ENCODE measurements around the gene PIGS.
"Not testable (repeated sequence)": the region's sequence is repeated elsewhere in the genome, so short reads cannot be mapped to it uniquely, and the experiment has no call there.

The PIGS gene

GRCh38 chr17:28571361-28572122 is at the start of gene PIGS:
PIGS (minus strand) TSS chr17:28571524; CDS start chr17:28571496, 28 bp downstream.
- peak; percentile 99 for DNase-seq (ENCODE audit: low spot score)

- DNase-seq (ENCODE audit: low spot score) = no peak
Measured at GRCh38 chr17:28620010-28620409, 48.7 kb upstream of the PIGS start.

GRCh38 chr17:28618464-28618863 is 47.1 kb upstream of the PIGS start:
- no peak for DNase-seq (ENCODE audit: low spot score)

- DNase-seq (ENCODE audit: low spot score) = no peak
Measured at GRCh38 chr17:28616281-28616680, 45.0 kb upstream of the PIGS start.

GRCh38 chr17:28615260-28615940 is 44.1 kb upstream of the PIGS start:
- no peak for DNase-seq (ENCODE audit: low spot score)

GRCh38 chr17:28613931-28614381 is 42.6 kb upstream of the PIGS start, which contains the start of gene RSKR:
RSKR (minus strand) TSS chr17:28614185; CDS start chr17:28614161, 24 bp downstream.
- DNase-seq (ENCODE audit: low spot score) = peak; percentile 20

GRCh38 chr17:28612936-28613872 is 41.9 kb upstream of the PIGS start:
- DNase-seq (ENCODE audit: low spot score) = peak; percentile 60

- DNase-seq (ENCODE audit: low spot score) = no peak
Measured at GRCh38 chr17:28612531-28612930, 41.2 kb upstream of the PIGS start.

- DNase-seq (ENCODE audit: low spot score) = no peak
Measured at GRCh38 chr17:28610376-28610775, 39.1 kb upstream of the PIGS start.

GRCh38 chr17:28604031-28604430 is 32.7 kb upstream of the PIGS start:
- not testable (repeated sequence) for DNase-seq (ENCODE audit: low spot score)

GRCh38 chr17:28599311-28600184 is 28.2 kb upstream of the PIGS start:
- peak; percentile 83 for DNase-seq (ENCODE audit: low spot score)

- DNase-seq (ENCODE audit: low spot score) = peak; percentile 100
Measured at GRCh38 chr17:28598799-28599310, 27.5 kb upstream of the PIGS start, which contains the start of gene SPAG5. SPAG5 (minus strand) TSS chr17:28599025; CDS start chr17:28598946, 79 bp downstream.

- peak; percentile 34 for DNase-seq (ENCODE audit: low spot score)
Measured at GRCh38 chr17:28598389-28598788, 27.1 kb upstream of the PIGS start.

- DNase-seq (ENCODE audit: low spot score) = no peak
Measured at GRCh38 chr17:28597606-28598383, 26.5 kb upstream of the PIGS start.

GRCh38 chr17:28592260-28592659 is 20.9 kb upstream of the PIGS start:
- DNase-seq (ENCODE audit: low spot score) = no peak

GRCh38 chr17:28585851-28586250 is 14.5 kb upstream of the PIGS start:
- no peak for DNase-seq (ENCODE audit: low spot score)

GRCh38 chr17:28584434-28584833 is 13.1 kb upstream of the PIGS start:
- no peak for DNase-seq (ENCODE audit: low spot score)

GRCh38 chr17:28582513-28582912 is 11.2 kb upstream of the PIGS start:
- no peak for DNase-seq (ENCODE audit: low spot score)

GRCh38 chr17:28580959-28581358 is 9.6 kb upstream of the PIGS start:
- DNase-seq (ENCODE audit: low spot score) = no peak

GRCh38 chr17:28579526-28579925 is 8.2 kb upstream of the PIGS start:
- DNase-seq (ENCODE audit: low spot score) = no peak

All from AG20443 (cell line).